K562 (cell line): ENCODE data around the gene SRPK2.

Experiments
- CEBPB ChIP-seq: fragments of 450-650 bp; IDR thresholded peaks from 2 replicates; pipeline ENCODE4 v1.6.1; 2016; ENCODE audit warnings: missing genetic modification characterization, missing compliant biosample characterization
- E2F1 ChIP-seq: sonication (generic); formaldehyde crosslinking; IDR thresholded peaks from 2 replicates; pipeline ENCODE4 v1.8.1; 2023; ENCODE audit warnings: mild to moderate bottlenecking, missing genetic modification reagents, moderate library complexity
- GABPB1 ChIP-seq: sonication (generic); formaldehyde crosslinking; IDR thresholded peaks from 2 replicates; pipeline ENCODE4 v1.8.0; 2022; ENCODE audit warnings: mild to moderate bottlenecking, missing genetic modification reagents
- MTF1 ChIP-seq: fragments of 250-450 bp; sonication (Bioruptor Pico); IDR thresholded peaks from 2 replicates; pipeline ENCODE4 v1.9.0; 2021; ENCODE audit warnings: moderate library complexity, mild to moderate bottlenecking, inconsistent platforms, borderline replicate concordance
- NFE2 ChIP-seq: IDR thresholded peaks from 2 replicates; pipeline ENCODE4 v1.6.1; 2014; ENCODE audit warnings: antibody characterized with exemption, low read depth
- PHF21A ChIP-seq: fragments of 450-650 bp; IDR thresholded peaks from 2 replicates; pipeline ENCODE4 v1.6.1; 2017; ENCODE audit warnings: low read depth, borderline replicate concordance
- POLR2A ChIP-seq: fragments of 450-650 bp; conservative IDR thresholded peaks from 2 replicates; pipeline ENCODE4 v1.6.1; 2016
- ZNF143 ChIP-seq: sonication (generic); formaldehyde crosslinking; IDR thresholded peaks from 2 replicates; pipeline ENCODE4 v1.9.0; 2022; ENCODE audit warnings: mild to moderate bottlenecking, missing genetic modification reagents
- ZNF347 ChIP-seq: fragments of 450-650 bp; formaldehyde crosslinking; IDR thresholded peaks from 2 replicates; pipeline ENCODE4 v1.4.0; 2020; ENCODE audit warnings: low read depth, mild to moderate bottlenecking, moderate library complexity
- ZNF644 ChIP-seq: fragments of 200-800 bp; sonication (Bioruptor generic); IDR thresholded peaks from 2 replicates; pipeline ENCODE4 v1.6.1; 2016; ENCODE audit warnings: low read depth, missing genetic modification characterization, missing compliant biosample characterization
- TF ChIP-seq, protein P1 (sequence below), 3 experiments: IDR thresholded peaks in 2 of 3; conservative IDR thresholded peaks in 1 of 3; 2 replicates each; pipeline ENCODE4 v1.5.1; 2011 to 2012; ENCODE audit warnings: low read length in 3 of 3, mild to moderate bottlenecking in 3 of 3, control low read depth in 2 of 3, improper control_type of control experiment in 1 of 3, inconsistent platforms in 1 of 3, low read depth in 1 of 3, mixed read lengths in 1 of 3, moderate library complexity in 1 of 3; ENCODE audit not compliant: insufficient read depth in 2 of 3
- TF ChIP-seq, protein P2 (sequence below): sonication (generic); formaldehyde crosslinking; IDR thresholded peaks from 2 replicates; pipeline ENCODE4 v1.8.1; 2023; ENCODE audit warnings: mild to moderate bottlenecking, missing genetic modification reagents

DNA sequence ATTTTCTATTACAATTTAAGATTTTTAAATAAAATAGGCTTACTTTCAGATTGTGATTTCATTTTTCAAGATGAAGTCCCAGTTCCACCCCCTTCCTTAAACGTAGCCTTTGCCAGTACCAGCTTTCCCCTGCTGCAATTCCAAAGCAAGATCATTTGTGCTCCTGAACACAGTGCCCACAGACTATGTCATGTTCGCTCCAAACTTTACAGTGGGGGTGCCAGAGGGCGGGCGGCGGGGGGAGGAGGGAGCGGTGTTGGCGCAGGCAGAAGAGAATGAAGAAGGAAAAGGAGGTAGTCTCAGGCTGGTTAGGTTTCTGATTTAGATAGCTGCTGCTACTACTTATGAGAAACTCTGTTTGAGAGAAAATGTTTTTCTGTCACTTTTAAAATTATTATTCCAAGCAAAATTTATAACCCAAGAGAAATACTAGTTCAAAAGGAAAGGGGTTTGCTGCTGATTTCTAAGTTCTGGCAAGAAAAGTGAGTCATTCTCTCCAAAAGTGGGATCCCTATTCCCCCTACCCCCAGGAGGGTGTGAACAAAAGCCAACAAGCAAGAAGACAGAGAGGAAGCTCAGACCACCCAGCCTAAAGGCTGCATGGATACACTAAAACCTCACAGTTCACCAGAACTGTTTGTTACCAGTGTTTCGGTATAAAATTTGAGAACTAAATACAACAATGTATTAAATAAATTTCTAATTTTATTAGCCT lies 109.6 kb downstream of the SRPK2 start:
- TF ChIP-seq, protein P1, sequence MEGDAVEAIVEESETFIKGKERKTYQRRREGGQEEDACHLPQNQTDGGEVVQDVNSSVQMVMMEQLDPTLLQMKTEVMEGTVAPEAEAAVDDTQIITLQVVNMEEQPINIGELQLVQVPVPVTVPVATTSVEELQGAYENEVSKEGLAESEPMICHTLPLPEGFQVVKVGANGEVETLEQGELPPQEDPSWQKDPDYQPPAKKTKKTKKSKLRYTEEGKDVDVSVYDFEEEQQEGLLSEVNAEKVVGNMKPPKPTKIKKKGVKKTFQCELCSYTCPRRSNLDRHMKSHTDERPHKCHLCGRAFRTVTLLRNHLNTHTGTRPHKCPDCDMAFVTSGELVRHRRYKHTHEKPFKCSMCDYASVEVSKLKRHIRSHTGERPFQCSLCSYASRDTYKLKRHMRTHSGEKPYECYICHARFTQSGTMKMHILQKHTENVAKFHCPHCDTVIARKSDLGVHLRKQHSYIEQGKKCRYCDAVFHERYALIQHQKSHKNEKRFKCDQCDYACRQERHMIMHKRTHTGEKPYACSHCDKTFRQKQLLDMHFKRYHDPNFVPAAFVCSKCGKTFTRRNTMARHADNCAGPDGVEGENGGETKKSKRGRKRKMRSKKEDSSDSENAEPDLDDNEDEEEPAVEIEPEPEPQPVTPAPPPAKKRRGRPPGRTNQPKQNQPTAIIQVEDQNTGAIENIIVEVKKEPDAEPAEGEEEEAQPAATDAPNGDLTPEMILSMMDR (IDR thresholded peaks at IDR 0.05 in 2 of 3, conservative IDR thresholded peaks at IDR 0.05 in 1 of 3; ENCODE audit: insufficient read depth in 2 of 3, low read depth in 1 of 3, low read length in 3 of 3) = no peak
- TF ChIP-seq ZNF347 (CRISPR knock-in tag) = no peak
- no peak for TF ChIP-seq ZNF143
- TF ChIP-seq PHF21A = no peak
- no peak for TF ChIP-seq GABPB1 (CRISPR knock-in tag)
- TF ChIP-seq, protein P2, sequence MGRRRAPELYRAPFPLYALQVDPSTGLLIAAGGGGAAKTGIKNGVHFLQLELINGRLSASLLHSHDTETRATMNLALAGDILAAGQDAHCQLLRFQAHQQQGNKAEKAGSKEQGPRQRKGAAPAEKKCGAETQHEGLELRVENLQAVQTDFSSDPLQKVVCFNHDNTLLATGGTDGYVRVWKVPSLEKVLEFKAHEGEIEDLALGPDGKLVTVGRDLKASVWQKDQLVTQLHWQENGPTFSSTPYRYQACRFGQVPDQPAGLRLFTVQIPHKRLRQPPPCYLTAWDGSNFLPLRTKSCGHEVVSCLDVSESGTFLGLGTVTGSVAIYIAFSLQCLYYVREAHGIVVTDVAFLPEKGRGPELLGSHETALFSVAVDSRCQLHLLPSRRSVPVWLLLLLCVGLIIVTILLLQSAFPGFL (CRISPR knock-in tag) = no peak
- TF ChIP-seq NFE2 = no peak
- TF ChIP-seq MTF1 (CRISPR knock-in tag) = no peak
- TF ChIP-seq CEBPB (tag) = no peak
- no peak for TF ChIP-seq E2F1 (CRISPR knock-in tag)
- no peak for TF ChIP-seq ZNF644
- no peak for TF ChIP-seq POLR2A
